OCI-LY7 (cell line): Measurements from ENCODE around the gene SIL1.

Experiments used
- CTCF ChIP-seq: fragments of 200-600 bp; sonication (generic); conservative IDR thresholded peaks from 2 replicates; pipeline ENCODE4 v1.5.1; 2014; ENCODE audit warnings: mild to moderate bottlenecking, antibody characterized with exemption, low read length, moderate library complexity, mixed read lengths
- EZH2phosphoT487 ChIP-seq: fragments of 200-600 bp; sonication (generic); IDR thresholded peaks from 2 replicates; pipeline ENCODE4 v1.6.1; 2018; ENCODE audit warnings: low read depth, borderline replicate concordance, mild to moderate bottlenecking, mixed run types, antibody characterized with exemption, low read length, moderate library complexity, mixed read lengths

GRCh38 chr5:139190125-139190524 lies 8.0 kb downstream of the SIL1 start:
- TF ChIP-seq CTCF (no peak), EZH2phosphoT487 (no peak)
